Activated CD8-positive, alpha-beta memory T cell treated with anti-CD3 and anti-CD28 coated beads, Interleukin-2, amount 50 U/mL, for 48 hours (primary cell): ENCODE results near the gene KCNK18.

Experiments
- DNase-seq: peaks from one replicate; pipeline ENCODE4 v3.0.0-alpha.2; 2020

The KCNK18 gene

DNA sequence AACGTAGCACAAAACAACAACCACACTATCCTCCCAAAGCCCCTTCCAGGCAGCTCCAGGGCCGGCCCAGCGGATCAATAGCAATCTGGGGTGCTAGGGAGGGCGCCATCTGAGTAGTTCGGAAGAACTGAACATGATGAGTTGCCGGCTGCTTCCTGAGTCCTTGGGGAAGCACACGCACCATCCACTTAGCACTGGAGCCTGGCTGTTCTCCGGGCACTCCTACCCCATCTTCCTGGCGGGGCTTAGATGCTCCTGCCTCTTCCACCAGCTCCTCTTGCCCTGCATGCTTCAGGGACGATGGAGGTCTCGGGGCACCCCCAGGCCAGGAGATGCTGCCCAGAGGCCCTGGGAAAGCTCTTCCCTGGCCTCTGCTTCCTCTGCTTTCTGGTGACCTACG is at the start of gene KCNK18:
TSS of gene KCNK18 (plus strand) at position 301 of the 400 bp plus-strand sequence. CDS start at position 301, 0 bp downstream.
- no peak for DNase-seq

DNA sequence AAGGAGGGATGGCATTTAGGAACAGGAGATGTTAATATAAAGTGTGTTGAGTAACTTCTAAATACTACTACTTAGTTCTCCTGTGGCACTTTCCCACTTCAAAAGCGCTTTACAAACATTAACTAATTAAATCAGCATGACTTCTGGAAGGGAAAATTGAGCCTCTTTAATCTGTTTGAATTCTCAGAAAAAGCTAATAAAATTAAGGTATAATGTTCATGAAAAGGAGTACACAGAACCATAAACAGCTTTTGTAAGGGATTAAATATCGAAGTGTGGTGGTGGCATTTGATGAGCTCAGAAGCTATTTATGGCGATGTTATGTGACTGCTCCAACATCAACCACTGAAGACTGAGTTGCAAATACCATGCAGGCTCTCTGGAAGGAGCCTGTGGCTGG is 49.0 kb upstream of the KCNK18 start:
- no peak for DNase-seq

DNA sequence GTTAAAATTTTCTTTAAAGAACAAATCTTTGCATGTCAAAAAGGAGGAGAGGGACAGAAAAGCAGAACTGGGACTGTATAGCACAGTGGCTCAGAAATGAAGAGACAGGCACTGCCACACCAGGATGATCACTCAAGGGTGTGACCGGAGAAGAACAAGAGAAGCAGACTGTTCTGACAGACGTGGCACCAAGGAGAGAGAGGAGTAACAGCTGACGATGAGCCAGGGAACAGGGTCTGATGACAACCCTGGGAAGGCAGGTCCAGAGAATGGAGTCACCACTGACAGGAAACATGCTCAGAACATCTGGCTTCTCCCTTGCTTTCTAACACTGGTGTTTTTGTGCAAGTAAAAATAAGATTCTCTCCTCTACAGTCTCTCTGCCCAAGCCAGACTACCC is 44.6 kb upstream of the KCNK18 start:
- DNase-seq: no peak

DNA sequence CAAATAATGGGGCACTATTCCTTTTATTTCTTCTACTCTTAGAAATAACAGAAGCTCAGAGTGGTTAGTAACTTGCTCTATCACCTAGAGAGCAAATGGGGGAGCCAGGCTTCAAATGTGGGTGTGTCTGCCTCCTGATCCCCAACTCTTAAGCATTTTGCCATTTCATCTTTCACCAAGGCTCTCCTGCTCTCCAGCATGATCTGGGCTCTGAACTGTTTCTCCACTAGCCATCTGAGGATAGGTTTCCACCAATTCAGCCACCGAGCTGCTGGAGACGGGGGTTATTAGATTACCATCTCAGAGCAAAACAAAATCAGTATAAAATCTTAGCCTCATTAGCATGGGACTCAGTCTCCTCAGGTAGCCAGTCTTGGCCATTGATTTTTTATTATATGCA is 39.0 kb upstream of the KCNK18 start:
- no peak for DNase-seq

DNA sequence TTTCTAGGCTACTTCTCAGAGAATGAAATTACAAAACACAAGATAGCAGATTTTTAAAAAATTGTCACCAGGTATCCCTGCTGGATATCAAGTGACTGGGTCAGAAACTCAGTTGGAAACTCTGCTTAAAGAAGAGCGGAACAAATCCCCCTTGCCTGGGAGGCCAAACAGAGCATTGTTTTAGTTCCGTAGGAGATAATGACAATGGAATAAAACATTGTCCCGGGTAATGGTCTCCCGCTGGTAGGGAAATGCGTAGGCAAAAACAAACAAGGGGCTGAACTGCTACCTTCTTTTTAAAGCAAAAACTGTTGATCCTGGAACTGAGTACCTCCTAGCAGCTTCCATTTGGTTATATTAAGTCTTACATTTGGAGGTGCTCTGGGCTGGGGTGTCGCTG is 37.9 kb upstream of the KCNK18 start:
- DNase-seq: no peak

DNA sequence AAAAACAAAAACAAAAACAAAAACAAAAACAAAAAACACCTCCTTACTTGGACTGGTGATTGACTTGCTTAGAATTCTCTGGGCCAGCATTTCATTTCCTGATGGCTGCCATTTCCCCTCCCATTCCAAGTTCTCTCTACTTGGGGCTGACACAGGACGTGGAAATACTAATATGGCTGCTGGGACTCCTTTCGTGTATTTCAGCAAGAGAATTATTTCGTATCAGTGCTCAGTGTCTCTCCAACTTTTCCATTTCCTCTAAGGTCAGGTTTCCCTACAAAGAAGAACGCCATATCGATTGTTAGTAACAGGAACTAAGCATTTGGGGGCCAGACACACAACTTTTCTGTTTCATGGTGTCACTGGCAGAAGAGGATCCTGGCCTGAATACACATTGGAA is 36.7 kb upstream of the KCNK18 start:
- no peak for DNase-seq

DNA sequence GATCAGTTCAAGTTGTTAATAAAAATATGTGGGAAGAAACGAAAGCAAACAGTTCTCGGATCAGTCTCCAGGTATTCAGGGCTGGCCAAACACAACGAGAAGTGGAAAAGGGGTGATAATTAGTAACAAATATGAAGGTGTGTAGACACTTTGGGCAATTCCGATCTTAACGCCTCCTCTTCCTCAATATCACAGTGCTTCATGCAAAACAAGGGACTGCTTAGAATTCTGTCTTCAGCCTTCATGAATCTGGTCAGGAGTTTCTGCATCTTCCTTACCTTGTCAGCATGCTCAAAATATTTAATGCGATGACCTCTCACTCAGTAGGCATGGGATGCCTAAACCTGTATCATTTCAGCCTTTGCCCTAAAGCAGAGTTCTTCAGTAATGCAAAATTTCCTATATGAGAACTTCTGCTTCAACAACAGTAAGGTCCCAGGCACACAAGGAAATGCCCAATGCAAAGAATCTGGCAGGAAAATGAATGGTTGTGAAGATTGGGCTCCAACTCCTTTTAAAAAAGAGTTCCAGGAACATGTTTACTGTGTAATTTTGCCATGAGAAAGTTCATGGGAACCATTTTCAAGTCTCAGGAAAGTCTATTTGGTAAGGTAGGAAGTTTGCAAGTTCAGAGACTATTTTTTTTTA is 35.8 kb upstream of the KCNK18 start:
- no peak for DNase-seq

DNA sequence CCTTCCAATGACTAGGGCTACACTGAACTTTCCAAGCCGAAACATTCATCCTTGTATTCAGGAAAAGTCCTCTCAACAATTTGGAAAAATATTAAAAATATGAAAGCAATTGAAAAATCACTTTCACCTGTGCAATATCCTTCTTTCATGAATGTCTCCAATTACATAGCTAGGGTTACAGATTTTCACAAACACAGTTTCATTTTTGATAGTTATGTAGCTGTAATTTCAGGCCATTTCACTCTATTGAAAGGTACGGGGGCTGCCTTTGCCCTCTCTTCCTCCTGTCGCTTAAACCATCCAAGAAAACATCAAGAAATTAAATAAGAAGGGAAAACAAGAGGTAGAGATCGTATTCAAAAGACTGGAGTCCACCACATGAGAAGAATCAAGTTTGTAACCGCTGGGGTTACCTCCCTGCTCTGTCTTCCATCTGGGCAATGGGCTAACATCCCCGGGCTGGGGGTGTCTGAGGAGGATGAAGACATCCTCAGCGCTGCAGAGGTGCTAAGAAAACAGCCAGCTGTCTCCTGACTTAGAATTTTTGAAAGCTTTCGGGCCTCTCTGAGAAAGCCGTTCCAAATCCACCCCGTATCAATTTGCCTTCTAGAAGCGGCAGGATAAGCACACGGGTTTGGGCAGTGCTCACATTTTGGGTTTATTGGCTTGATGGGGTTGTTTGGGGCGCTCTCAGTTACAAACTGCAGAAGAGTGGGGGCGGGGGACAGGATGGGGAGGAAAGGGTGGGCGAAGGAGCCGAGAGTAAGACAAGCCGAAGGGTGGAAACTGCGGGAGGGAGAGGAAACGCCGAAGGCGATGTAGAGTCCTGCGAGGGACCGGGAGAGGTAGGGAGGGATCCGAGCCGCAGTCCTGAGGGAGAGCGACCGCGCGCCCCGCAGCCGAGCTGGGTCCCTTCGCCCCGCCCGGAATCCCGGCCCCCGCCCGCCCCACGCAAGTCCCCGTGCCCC is 34.9 kb upstream of the KCNK18 start:
- DNase-seq: no peak

DNA sequence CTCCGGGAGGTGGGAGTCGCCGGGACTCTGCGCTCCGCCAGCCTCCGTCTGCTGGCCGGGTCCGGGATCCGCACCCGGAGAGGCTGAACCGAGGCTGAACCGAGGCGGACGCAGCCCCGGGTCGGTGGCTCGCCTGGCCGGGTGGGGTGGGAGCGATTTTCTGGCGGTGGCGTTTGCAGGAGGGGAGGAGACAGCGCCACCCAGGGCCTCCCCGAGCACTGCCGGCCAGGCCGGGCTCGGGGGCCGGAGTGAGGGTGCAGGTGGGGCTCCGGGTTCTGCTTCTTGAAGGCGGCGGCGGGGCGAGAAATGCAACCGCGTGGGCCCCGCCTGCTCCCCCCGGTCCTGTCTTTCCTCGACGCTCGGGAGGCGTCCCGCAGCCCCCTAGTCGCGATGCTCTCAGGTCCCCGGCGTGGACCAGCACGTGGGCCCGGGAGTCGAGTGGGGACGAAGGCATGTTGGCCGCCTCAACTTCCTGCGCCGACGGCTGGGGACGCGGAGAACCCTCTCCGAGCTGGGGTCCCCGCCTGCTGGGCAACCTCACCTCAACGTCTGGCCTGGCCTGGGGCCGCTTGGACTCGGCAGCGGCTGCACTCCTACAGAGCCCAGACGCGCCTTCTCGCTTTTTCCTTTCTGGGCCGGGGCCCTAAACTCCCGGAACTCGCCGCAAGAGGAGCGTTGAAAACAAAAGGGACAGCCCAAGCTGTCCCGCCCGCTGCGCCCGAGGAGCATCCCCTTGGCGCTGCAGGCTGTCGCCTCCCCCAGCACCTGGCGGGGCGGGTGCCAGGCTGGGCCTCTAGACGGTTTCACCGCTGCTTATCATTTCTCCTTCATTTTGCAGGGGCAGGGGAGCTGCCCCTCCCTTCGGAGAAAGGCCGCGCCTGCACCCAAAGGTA is 34.0 kb upstream of the KCNK18 start:
- DNase-seq: peak; percentile 55

DNA sequence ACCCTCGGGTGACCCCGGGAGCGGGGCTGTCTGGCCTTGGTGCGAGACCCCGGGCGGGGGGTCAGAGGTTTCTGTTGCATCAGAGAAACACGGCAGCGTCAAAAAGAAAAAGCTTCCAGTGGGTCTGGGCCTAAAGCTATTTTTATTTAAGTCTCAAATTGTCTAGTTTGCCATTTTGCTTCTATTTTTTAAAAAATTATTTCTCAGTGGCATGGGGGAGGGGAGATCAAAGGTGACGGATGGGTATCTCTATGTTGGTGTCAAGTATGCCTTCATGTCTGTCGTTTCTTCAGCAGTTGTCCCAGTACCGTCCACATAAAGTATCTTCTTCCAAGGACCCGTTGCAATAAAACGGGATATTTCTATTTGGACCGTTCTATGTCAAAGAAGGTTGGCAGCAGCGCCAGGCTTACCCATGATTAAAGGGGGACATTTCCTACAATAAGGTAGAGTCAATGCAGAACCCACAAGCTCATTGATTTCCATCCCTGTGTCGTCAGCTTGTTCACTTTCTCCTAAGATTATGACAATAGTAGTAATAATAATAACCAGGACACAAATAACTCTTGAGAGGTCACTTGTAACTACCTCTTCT is 33.2 kb upstream of the KCNK18 start:
- no peak for DNase-seq

DNA sequence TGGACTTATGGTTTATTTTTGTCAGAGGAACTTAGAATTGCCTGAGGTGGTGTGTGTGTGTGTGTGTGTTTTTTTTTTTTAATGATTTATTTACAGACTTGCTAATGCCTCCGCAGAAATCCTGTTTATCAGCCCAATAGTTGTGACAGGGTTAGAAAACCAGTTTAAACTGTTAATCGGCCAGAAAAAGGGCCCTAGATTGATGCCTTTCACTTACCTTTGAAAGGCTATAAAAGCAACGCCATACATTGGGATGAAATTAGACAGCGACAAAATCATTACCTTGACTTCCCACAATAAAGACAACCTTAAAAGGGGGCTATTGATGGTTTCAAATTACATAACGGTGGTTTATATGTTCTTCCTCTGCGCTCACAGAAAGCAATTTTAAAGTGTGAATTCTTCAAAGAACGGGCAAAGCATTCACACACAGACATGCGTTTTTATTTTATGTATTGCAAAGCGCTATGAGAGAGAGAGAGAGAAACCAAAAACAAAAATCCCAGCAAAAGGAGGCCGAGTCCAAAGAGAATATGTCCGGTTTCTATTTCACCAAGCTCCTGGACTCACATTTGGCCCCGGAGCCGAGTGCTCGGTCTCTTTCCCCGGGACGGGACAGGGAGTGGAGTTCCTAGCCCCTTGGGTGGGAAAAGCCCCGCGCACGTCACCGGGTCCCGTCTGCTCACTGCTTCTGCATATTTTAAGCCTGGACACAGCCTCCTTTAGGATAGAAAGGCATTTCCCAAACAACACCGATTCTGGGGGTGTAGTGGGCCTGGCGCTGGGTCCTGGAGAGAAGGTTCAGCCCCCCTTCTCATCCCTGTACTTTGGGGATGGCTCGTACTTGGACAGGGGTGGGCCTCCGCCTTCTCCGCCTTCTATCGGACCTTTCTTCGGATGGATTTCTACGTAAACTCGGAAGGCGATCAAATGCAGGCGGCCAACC is 32.4 kb upstream of the KCNK18 start:
- DNase-seq: no peak

DNA sequence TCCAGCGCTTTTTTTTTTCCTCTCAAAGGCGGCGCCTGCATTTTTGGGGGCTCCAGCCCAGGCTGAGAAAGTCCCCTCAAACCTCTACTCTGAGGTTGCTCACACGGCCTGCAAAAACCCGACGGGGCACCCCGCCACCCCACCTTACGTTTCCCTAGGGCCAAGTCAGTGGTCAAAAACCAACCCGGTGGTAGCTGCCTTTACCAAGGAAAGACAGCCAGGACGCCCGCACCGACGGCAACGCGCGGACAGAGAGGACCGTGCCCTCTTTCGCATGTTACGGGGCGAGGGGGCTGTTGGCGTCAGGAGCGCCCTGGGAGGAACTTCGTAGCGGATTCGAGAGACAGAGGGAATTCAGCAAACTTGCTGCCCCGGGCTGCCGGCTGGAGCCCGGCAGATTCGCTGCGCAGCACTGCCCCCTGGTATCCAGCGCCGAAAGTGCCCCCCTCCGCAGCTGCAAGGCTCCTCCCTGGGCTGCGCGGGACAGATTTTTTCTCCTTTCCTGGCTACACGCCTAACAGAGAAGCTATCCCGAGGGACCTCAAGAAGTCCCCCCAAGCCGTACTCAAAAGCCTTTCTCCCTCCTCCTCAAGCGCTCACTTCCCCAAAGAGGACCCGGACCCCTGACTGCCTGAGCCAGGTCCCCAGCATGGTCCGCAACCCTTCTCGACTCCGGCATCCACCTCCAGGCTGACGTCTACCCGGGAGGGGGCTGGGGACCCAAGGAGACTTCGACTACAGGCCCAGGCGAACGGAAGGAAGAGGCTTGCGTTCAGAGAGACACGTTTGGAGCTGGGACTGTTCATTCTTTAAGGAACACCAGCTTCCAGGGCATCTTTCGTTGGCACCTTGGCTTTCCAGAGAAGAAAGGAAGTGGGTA is 31.5 kb upstream of the KCNK18 start:
- peak; percentile 68 for DNase-seq

DNA sequence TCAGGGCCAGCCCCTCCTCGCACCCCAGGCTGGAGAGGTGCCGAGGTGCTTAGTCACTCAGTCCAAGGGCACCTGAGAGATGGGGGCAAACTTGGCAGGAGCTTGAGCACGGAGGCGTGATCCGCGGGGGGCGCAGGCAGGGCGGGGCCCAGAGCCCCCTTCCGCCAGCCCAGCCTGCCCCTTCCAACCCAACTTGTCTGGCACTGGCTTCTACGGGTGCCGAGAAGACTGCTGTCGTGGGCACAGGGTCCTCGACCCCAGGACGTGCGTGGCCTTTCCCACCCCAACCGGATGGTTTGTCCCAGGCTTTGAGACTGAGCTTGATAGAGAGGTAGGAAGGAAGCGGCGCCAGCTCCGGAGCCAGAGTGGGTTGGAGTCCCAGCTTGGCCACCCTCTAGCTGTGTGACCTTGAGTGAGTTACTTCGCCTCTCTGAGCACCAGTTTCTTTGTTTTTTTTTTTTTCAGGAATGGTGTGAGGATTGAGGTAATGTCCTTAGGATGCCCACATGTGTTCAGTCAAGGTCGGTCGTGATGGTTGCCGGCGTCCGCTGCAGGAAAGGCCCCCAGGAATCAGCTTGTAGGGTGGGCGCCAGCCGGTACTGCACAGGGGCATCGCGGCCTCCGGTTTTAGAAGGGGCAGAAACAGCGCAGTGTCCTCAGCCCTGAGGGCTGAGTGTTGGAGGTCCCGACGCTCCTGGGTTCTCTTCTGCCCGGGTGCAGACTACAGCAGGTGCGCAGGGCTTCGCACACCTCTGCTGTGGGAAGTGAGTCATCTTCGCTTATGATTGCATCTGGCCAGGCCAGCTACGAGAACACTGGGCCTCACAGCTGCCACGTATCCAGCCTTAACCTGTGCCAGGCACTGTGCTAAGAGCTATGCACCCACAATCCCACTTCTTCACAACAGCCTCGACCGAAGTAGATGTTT is 30.6 kb upstream of the KCNK18 start:
- no peak for DNase-seq

DNA sequence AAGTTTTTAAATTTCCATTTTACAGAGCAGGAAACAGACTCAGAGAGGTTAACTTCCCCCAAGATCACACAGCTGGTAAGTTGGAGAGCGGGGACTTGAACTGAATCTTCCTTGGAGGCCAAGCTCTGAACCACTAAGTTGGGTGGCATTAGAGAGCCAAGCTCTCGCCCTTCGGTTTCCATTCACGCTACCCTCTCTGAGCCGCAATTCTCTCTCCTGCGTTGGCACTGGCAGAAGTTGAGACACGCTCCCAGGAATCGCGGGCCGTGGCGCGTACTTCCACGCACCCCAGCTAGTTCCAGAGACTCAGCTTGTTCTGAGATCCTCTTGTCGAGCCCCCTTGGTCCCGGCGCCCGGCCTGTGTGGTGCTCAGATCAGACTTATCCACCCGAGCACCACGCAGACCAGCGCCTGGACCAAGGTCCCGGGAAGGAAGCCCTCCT is 29.9 kb upstream of the KCNK18 start:
- no peak for DNase-seq

DNA sequence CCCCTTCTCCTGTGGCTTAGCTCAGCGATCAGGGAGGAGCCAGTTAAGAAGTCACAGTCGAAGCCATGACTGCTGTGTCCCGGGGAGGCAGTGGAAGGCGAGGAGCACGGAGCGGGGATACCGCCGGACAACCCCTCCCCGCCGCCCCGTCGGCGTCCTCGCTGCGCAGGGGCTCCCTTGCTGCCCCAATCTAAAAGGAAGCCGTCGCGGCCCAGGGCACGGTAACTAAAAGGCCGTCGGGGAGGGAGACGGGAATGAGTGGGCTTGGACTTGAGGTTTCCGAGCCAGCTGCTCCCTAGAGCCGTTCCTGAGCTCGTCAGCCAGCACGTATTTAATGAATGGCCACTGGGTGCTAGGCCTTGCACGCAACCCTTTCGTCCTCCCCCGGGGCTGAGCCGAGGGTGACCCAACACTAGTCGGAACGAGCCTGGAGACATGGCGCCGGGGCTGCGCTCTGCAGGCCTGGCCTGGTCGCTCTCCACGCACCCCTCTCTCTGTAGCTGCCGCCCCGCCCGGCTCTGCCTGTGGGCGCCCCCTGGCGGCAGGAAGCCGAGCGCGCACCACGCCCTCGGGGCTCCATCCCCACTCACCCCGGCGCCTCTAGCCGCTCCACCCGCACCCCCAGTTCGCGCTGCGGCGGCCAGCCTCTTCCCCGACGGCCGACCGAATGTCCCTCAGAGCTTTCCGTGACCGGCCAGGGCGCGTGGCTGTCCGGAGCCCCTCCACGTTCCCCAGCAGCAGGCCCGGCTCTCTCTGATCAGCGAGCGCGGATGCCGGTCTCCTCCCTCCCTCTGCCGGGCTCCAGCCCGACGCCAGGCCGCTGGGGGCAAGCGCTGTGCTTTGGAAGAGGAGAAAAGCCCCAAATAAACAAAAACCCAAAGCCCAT is 29.3 kb upstream of the KCNK18 start:
- DNase-seq: peak; percentile 93

DNA sequence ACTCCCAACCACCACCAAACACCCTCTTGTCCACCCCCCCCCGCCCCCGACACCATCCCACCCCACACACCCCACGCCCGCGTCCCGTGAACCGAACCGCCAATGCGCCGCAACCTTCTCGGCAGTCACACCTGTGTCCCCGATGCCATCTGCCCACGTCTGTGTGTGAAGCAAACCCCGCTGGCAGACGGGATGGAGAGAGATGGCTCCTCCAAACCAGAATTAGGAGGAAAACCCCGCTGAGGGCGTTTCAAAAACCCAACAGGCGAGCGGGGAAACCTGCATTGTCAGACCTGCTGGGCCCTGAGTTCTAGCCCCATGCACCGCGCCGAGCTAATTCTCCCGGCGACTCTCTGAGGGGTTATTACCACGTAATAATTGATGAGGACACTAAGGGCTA is 28.6 kb upstream of the KCNK18 start:
- no peak for DNase-seq

DNA sequence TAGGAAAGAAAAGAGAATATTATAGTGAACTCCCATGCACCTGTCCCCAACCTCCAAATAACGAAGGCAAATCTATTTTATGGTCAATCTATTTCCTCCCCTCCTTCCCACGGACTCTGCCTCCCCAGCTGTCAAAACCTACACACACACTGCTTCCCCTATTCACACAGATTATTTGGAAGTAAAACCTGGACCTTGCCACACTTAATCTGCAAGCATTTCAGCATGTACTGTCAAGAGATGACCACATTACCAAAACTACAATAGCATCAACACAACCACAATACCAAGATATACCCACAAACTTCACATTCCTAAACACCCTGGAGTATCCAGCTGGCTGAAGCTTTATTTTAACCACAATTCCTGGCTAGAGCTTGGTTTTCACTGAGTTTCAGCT is 27.8 kb upstream of the KCNK18 start:
- DNase-seq: no peak

DNA sequence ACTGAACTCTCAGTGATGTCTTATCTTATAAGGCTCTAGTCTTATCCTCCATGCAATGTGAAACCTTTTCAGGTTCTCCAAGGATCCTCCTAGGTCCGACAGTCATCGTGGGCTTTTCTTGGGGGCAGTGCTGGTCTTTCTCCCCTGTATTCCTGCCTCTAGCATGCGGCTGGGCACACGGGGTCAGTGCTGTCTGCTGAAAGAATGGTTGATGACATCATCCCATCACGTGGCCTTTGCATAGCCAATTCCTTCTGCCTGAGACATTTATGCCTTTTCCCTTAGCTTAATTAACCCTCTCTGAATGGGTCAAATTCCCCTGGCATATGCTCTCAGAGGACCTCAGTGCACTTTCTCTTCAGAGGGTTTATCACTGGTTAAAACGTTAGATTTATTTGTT is 27.0 kb upstream of the KCNK18 start:
- no peak for DNase-seq
